ENCODE results near the gene NFATC1. TPM values are rescaled to one million over a fixed set of nuclear protein-coding genes. Genes with fewer than 3 reads are reported as not detected.
A peak's percentile ranks its signal among the peaks of the same experiment; 100 is the strongest.

The NFATC1 gene
- total RNA-seq, 2 donors from 2014 or later: 27.6 to 40.8 TPM

DNA sequence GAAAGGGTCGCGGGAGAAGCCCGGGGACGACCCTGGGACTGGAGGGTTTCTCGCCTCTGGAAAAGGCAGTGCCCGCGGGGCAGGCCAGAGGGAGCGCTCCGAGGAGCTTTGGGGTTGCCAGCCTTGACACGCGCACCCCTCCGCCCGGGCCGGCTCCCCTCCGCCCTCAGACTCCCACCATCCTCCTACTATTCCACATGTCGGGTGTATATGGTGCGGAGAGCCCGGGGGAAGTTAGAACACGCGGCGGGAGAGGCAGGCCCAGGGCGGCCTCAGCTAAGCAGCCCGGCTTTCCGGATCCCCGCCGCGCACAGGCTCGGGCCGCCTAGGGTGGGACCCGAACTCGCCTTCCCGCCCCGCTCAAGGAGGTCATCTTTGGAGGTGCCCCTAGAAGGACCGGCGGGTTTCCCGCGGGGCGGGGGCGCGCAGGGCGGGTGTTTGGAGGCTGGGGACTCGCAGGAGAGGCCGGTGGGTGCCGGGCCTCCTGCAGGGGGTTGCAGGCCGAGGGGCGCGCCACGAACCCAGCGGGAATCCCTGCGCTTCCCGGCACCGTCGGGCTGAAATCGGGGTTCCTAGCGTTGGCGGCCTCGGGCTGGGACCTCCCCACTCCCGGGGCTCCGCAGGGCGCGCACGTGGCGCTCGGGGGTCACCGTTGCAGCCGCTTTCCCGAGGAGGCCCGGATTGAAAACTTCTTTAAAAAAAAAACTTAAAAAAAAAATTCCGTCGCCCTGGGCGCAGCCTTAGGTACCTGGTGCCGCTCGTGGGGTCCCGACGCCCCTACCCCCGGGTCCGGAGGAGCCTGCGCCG is 3.7 kb downstream of the NFATC1 start:
- peak overlapping the region in 1 of 2 donors; percentile 44 for H3K27ac ChIP-seq
- H3K27me3 ChIP-seq (replicated peaks; ENCODE audit: insufficient read depth): no peaks in the 10 kb centered on the region
- no peak for DNase-seq (ENCODE audit: low spot score)
- peak overlapping the region; percentile 92 for H3K4me3 ChIP-seq
- ATAC-seq (ENCODE audit: insufficient number of reproducible peaks, low FRiP score, low read depth): no peak
- H3K36me3 ChIP-seq: no peaks in the 10 kb centered on the region
- no peaks in the 10 kb centered on the region for H3K9me3 ChIP-seq
- TF ChIP-seq, protein P1, sequence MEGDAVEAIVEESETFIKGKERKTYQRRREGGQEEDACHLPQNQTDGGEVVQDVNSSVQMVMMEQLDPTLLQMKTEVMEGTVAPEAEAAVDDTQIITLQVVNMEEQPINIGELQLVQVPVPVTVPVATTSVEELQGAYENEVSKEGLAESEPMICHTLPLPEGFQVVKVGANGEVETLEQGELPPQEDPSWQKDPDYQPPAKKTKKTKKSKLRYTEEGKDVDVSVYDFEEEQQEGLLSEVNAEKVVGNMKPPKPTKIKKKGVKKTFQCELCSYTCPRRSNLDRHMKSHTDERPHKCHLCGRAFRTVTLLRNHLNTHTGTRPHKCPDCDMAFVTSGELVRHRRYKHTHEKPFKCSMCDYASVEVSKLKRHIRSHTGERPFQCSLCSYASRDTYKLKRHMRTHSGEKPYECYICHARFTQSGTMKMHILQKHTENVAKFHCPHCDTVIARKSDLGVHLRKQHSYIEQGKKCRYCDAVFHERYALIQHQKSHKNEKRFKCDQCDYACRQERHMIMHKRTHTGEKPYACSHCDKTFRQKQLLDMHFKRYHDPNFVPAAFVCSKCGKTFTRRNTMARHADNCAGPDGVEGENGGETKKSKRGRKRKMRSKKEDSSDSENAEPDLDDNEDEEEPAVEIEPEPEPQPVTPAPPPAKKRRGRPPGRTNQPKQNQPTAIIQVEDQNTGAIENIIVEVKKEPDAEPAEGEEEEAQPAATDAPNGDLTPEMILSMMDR (IDR thresholded peaks at IDR 0.05): no peak
- peaks cover 22 to 46% of the 10 kb centered on the region in 2 donors for H3K4me1 ChIP-seq (ENCODE audit: control insufficient read depth in 1 of 2, low read depth in 2 of 2)

DNA sequence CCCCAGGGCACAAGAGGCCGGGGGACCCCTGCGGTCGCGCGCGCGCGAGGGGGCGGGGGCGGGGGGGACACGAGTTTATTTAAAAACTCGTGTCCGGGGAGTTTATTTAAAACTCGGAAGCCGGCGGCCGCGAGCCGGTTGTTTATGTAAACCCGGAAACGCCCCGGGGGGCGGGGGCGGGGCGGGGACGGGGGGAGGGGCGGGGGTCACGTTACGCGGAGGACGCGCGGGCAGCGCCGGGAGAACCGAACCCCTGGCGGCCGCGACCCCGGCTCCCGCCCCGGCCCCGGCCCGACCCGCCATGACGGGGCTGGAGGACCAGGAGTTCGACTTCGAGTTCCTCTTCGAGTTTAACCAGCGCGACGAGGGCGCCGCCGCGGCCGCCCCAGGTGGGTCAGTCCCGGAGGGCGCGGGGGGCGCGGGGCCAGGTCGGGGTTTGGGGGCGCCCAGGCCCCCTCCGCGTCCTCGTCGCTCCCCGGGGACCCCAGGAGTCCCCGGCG is 4.4 kb downstream of the NFATC1 start:
- TF ChIP-seq, protein P1 (IDR thresholded peaks at IDR 0.05): no peak
- DNase-seq (ENCODE audit: low spot score) (no peak), ATAC-seq (ENCODE audit: insufficient number of reproducible peaks, low FRiP score, low read depth) (no peak)
- no peaks in the 10 kb centered on the region for H3K27me3 ChIP-seq (replicated peaks; ENCODE audit: insufficient read depth)
- peak overlapping the region; percentile 43 to 75 for H3K27ac ChIP-seq
- H3K36me3 ChIP-seq: no peaks in the 10 kb centered on the region
- peaks cover 22 to 46% of the 10 kb centered on the region in 2 donors for H3K4me1 ChIP-seq (ENCODE audit: control insufficient read depth in 1 of 2, low read depth in 2 of 2)
- H3K9me3 ChIP-seq: no peaks in the 10 kb centered on the region
- H3K4me3 ChIP-seq: peak overlapping the region; percentile 92

DNA sequence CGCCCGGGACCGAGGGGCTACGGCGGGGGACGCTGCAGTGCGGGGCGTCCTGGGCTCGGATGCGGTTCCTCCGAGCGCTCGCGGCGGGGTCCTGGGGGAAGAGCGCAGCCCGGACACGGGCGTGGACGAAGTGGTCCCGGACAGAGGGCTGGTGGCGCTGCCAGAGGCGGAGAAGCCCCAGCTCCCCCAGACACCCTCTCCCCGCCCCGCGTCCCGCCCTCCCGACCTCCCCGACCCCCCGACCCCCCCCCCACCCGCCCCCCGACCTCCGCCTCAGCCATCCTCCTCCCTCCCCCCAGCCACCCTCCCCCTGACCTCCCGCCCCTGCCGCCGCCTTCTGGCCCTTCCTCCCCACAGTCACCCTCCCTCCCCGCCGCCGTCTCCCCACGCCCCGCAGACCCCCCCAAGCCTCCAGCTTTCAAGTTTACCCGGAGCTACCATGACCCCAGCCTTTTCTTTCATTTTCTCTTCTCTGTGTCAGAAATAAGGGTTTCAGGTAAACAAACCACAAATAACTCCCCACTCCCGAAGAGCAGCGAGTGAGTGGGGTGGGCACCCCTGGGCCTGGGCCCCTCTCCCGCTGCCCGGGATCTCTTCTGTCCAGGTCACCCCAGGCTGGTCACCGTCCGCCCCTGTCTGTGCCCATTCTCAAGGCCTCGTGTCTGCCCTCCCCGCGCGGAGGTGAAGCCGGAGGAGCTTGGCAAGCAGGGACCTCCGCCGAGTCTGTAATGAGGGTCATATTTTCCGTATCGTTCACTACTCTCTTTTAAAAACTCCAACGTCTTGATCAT is 5.1 kb downstream of the NFATC1 start:
- Histone ChIP-seq H3K36me3 (no peaks in the 10 kb centered on the region), H3K27ac (peak overlapping the region; percentile 43 to 75), H3K4me3 (peak overlapping the region; percentile 92), H3K27me3 (replicated peaks; ENCODE audit: insufficient read depth) (no peaks in the 10 kb centered on the region), H3K4me1 (ENCODE audit: control insufficient read depth in 1 of 2, low read depth in 2 of 2) (peaks cover 25 to 46% of the 10 kb centered on the region in 2 donors), H3K9me3 (no peaks in the 10 kb centered on the region)
- no peak for DNase-seq (ENCODE audit: low spot score)
- no peak for ATAC-seq (ENCODE audit: insufficient number of reproducible peaks, low FRiP score, low read depth)
- TF ChIP-seq, protein P1 (IDR thresholded peaks at IDR 0.05): no peak

DNA sequence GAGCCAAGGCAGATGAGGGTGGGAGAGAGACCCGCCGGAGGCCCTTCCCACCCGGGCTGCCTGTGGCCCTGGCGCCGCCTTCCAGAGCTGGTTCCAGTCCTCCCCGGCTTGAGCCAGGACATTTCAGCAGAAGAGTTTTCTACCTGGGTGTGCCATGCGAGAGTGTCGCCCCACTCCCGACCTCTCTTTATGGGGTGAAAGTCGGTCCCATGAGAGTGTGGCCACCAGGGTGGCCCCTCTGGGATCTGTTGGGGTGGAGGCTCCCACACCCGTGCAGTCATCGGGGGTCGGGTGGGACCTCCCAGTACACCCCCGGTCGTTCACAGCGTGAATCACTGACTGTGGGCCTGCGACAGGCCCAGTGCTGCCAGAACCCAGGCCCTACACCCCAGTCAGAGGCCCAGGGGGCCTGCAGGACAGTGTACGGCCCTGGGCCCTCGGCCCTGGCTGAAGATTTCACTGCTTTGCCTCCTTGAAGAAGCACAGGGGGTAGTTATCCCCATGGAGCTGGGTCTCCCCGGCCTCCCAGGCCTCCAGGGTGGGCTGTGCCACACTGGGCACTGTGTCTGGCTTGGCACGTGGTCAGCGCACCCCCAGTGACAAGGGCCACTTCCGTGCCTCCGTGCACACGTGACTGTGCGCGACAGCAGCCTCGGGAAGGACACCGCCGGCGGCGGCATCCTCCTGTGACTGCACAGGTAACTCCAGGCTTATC is 5.9 kb downstream of the NFATC1 start:
- Histone ChIP-seq H3K27ac (peak overlapping the region in 1 of 2 donors; percentile 48), H3K9me3 (no peaks in the 10 kb centered on the region), H3K4me1 (ENCODE audit: control insufficient read depth in 1 of 2, low read depth in 2 of 2) (peaks cover 23 to 44% of the 10 kb centered on the region in 2 donors), H3K36me3 (no peaks in the 10 kb centered on the region), H3K27me3 (replicated peaks; ENCODE audit: insufficient read depth) (no peaks in the 10 kb centered on the region), H3K4me3 (no peak overlapping the region)
- DNase-seq (ENCODE audit: low spot score): no peak
- no peak for ATAC-seq (ENCODE audit: insufficient number of reproducible peaks, low FRiP score, low read depth)
- TF ChIP-seq, protein P1 (IDR thresholded peaks at IDR 0.05): no peak
